H1 (cell line): ENCODE measurements around the gene SLC25A28. TPM values are rescaled to one million over a fixed set of nuclear protein-coding genes. Genes with fewer than 3 reads are reported as not detected.
A peak's percentile ranks its signal among the peaks of the same experiment; 100 is the strongest.

Source experiments
- ASH2L ChIP-seq: fragments of 200-600, 300-600 bp; sonication (generic); IDR thresholded peaks from one replicate; pipeline ENCODE4 v1.7.1; 2017; ENCODE audit warnings: low read length
- CBX5 ChIP-seq: fragments of 300-800, 300-1000 bp; sonication (generic); IDR thresholded peaks from 2 replicates; pipeline ENCODE4 v1.7.1; 2016; ENCODE audit warnings: antibody characterized with exemption, low read length, low read depth
- CBX8 ChIP-seq: fragments of 300-800, 300-1000 bp; sonication (generic); IDR thresholded peaks from 2 replicates; pipeline ENCODE4 v1.7.1; 2016; ENCODE audit warnings: low read depth, low read length, borderline replicate concordance
- polyA plus RNA-seq, 7 experiments: library from polyadenylated mRNA; depleted of rRNA in 3 of 7; stranded (reverse) in 5 of 7; unstranded in 2 of 7; fragments of >200 nt in 5 of 7; fragments of 200-250 nt in 2 of 7; gene quantifications; 1 replicate in 5 of 7; 2 replicates in 1 of 7; 4 replicates in 1 of 7; pipeline versions ENCODE4 v1.2.1 to v1.2.3, GENCODE V29; 2011 to 2013; ENCODE audit warnings: missing spikeins in 2 of 7, mixed read lengths in 2 of 7
- total RNA-seq: library from RNA; stranded (reverse); fragmentation: NEBNext Ultra II Directional; extraction: Animal tissue kit (Norgen Biotek cat#: 25700); gene quantifications from 2 replicates; pipeline ENCODE4 v1.2.1, GENCODE V29; 2021

SLC25A28 gene
- total and polyA plus RNA-seq, 2 of the 8 experiments (the other 6 are each of a cell fraction or from before 2014, with no cell fraction given), result 17.2 to 18.5 TPM

- TF ChIP-seq ASH2L (peak; percentile 80), CBX5 (no peak), CBX8 (no peak)
Observed at GRCh38 chr10:99621454-99622251, 1.4 kb upstream of the SLC25A28 start (continued).
